ENCODE results near the gene PCNX3. TPM values are rescaled to one million over a fixed set of nuclear protein-coding genes. Genes with fewer than 3 reads are reported as not detected.

The PCNX3 gene
- total RNA-seq, 2 donors from 2014 or later: 21.8 to 56.7 TPM

DNA sequence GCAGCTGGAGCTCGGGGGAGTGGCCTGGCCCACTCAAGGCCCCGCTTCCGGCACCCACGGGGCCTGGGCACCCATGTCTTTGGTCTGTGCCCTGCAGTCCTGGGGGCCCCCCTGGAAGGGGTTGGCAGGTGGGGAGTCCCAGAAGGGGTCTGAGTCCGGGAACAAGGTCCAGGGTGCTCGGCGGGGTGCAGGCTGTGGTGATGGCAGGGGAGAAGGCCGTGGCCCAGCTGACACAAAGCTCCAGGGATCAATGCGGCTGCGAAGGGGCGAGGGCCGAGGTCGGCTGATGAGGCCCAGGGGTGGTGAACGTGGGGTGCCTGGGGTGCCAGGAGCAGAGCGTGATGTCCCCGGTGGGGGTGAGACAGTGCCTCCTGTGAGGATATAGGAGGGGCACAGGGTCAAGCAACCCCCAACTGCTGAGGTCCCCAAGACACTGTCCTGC, 17.3 kb upstream of the PCNX3 start:
- Histone ChIP-seq H3K36me3 (replicated peaks in 1 of 2; ENCODE audit: insufficient read depth in 1 of 2, low read depth in 2 of 2) (peaks cover 0 to 10% of the 10 kb centered on the region in 2 donors), H3K4me3 (no peak overlapping the region)
- DNase-seq: no peak

DNA sequence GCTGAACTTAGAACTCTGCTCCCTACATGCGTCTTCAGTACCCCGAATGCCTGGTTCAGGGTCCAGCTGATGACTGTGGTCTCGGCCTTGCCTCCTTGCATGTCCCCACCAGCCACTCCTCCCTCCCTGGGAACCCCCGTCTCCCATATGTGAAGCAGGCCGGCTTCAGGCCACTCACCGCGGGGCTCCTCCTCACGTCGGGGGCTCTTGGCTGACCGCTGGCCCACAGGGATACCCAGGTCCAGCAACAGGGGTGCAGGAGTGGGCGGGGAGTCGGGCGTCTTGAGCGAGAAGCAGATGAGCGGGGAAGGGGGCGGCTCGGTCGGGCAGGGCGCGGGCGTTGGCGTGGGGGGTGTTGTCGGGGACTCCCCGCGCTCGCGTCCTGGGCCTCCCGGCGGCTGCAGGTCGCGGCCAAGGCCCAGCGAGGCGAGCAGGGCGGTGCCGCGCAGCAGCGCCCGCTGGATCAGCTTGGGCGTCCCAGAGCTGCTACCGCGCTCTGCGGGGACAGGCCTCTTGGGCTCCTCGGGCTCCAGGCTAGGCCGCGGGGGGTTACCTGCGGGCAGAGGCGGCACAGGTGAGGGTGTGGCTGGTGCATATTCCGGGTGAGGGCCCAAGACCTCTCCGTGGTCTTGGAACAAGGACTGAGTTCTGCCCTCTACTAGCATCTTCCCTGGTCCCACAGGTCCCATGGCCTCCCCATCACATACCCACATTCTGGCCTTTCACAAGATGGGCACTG, 16.2 kb upstream of the PCNX3 start:
- TF ChIP-seq POLR2A (IDR thresholded peaks at IDR 0.05): no peak
- TF ChIP-seq, protein P1, sequence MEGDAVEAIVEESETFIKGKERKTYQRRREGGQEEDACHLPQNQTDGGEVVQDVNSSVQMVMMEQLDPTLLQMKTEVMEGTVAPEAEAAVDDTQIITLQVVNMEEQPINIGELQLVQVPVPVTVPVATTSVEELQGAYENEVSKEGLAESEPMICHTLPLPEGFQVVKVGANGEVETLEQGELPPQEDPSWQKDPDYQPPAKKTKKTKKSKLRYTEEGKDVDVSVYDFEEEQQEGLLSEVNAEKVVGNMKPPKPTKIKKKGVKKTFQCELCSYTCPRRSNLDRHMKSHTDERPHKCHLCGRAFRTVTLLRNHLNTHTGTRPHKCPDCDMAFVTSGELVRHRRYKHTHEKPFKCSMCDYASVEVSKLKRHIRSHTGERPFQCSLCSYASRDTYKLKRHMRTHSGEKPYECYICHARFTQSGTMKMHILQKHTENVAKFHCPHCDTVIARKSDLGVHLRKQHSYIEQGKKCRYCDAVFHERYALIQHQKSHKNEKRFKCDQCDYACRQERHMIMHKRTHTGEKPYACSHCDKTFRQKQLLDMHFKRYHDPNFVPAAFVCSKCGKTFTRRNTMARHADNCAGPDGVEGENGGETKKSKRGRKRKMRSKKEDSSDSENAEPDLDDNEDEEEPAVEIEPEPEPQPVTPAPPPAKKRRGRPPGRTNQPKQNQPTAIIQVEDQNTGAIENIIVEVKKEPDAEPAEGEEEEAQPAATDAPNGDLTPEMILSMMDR (IDR thresholded peaks at IDR 0.05): no peak
- no peak for DNase-seq
- no peak for ATAC-seq
- WGBS, 2 donors: 91 to 92% methylated on average over 31 to 38 of the region's 49 CpGs
- Histone ChIP-seq H3K4me3 (no peak overlapping the region), H3K4me1 (no peaks in the 10 kb centered on the region), H3K36me3 (replicated peaks in 1 of 2; ENCODE audit: insufficient read depth in 1 of 2, low read depth in 2 of 2) (peaks cover 6 to 12% of the 10 kb centered on the region in 2 donors), H3K9me3 (no peaks in the 10 kb centered on the region), H3K27ac (no peak overlapping the region), H3K27me3 (no peaks in the 10 kb centered on the region)
- intact Hi-C loops (cut with DNase I): no loop called here

More for the DNA sequence above, 17.3 kb upstream of the PCNX3 start:
- Histone ChIP-seq H3K4me1 (peaks cover 4% of the 10 kb centered on the region), H3K27ac (no peak overlapping the region), H3K27me3 (no peaks in the 10 kb centered on the region), H3K9me3 (no peaks in the 10 kb centered on the region)
- no peak for ATAC-seq
- intact Hi-C loops (cut with DNase I): no loop called here
- TF ChIP-seq, protein P1 (IDR thresholded peaks at IDR 0.05): no peak
- no peak for TF ChIP-seq POLR2A (IDR thresholded peaks at IDR 0.05)
- whole genome bisulfite sequencing, 2 donors: 94 to 97% methylated on average over 12 to 15 of the region's 16 CpGs

DNA sequence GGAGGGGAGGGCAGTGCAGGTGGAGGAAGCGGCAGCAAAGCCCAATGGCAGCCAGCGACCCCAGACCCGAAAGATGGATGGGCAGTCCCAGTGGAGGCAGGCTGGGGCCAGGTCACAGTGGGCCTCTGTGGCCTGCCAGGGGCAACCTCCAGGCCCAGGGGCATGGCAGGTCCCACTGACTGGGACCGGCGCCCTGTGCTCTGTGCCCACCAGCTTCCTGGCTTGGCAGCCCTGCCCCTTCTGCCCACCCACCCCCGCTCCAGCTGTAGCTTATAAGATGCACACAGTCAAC, 15.7 kb upstream of the PCNX3 start:
- H3K36me3 ChIP-seq (replicated peaks in 1 of 2; ENCODE audit: insufficient read depth in 1 of 2, low read depth in 2 of 2): peaks cover 11 to 17% of the 10 kb centered on the region in 2 donors
- DNase-seq (no peak), ATAC-seq (no peak)
- H3K4me3 ChIP-seq: no peak overlapping the region
- no peaks in the 10 kb centered on the region for H3K9me3 ChIP-seq
- H3K27ac ChIP-seq: no peak overlapping the region
- no peaks in the 10 kb centered on the region for H3K27me3 ChIP-seq
- intact Hi-C loops (cut with DNase I): no loop called here
- TF ChIP-seq, protein P1 (IDR thresholded peaks at IDR 0.05): no peak
- TF ChIP-seq POLR2A (IDR thresholded peaks at IDR 0.05): no peak
- H3K4me1 ChIP-seq: no peaks in the 10 kb centered on the region
- WGBS, 2 donors: 92% methylated on average over 6 of the region's 6 CpGs; no CpG with 5 or more reads in 1 of the 2 donors

DNA sequence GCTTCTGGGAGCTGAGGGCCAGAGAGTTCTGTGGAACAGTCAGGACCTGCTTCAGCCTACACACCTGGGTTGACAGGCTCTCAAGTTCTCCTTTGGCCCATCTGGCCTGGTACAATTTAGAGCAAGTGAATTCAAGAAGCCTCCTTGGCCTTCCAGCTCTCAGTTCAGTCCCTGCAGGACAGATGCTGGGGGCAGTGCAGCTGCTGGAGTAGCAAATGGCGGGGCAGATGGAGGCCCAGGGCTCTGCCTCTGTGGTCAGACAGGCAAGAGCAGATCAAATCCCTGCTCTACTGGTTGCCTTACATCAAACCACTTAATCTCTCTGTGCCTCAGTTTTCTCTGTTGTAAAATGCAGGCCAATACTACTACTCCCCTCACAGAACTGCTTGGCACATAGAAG, 11.3 kb upstream of the PCNX3 start:
- H3K9me3 ChIP-seq: no peaks in the 10 kb centered on the region
- no peaks in the 10 kb centered on the region for H3K4me1 ChIP-seq
- intact Hi-C loops (cut with DNase I): no loop called here
- H3K36me3 ChIP-seq (replicated peaks in 1 of 2; ENCODE audit: insufficient read depth in 1 of 2, low read depth in 2 of 2): peaks cover 18 to 19% of the 10 kb centered on the region in 2 donors
- no peak overlapping the region for H3K27ac ChIP-seq
- H3K27me3 ChIP-seq: no peaks in the 10 kb centered on the region
- DNase-seq: no peak
- WGBS, 2 donors: 100% methylated on average over 1 of the region's 1 CpG
- ATAC-seq: no peak
- no peak for TF ChIP-seq POLR2A (IDR thresholded peaks at IDR 0.05)
- TF ChIP-seq, protein P1 (IDR thresholded peaks at IDR 0.05): no peak
- no peak overlapping the region for H3K4me3 ChIP-seq

Data from body of pancreas (tissue), 4 donors.